HG02852 (cell line): ENCODE data around the gene CCDC40.

Source experiments
- ATAC-seq: cut with Tn5 transposase; IDR thresholded peaks from one replicate; pipeline ENCODE4 v1.9.1; 2021; ENCODE audit warnings: mild to moderate bottlenecking, moderate library complexity; ENCODE audit not compliant: unreplicated experiment

The CCDC40 gene

DNA sequence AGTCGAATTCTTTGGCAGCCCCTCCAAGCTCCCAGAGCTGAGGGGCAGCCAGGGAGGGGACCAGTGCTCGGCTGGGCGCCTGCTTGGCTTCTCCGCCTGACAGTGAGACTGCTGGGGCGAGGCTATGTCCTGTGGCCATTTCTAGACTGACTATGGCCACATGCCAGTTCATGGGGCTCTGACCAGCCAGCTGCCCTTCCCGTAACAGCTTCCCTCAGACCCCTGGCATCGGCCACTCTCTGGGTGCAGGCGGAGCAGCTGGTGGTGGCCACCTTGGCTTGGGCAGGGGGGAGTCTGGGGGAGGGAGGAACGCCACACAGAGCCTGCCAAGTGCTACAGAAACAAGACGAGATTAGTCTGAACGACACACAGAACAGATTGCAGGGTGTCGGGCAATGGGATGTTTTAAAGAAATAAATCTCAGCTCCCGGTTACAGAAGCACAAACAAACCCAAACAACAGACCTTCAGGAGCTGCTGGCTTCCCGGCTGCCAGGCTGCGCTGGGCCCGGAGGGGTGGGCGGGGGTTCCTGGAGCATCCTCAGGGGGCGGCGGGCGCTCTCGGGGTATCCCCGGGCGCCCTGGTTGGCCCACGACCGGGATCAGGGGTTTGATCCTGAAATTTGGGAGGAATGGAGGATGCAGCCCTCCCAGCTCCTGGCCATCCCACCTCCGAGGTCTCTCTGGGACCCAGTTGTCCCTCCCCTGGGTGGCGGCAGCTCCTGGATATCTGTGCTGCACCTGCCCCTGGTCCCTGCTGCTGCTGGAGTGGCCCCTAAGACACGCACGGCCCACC, 35.3 kb upstream of the CCDC40 start:
- ATAC-seq, result no peak

DNA sequence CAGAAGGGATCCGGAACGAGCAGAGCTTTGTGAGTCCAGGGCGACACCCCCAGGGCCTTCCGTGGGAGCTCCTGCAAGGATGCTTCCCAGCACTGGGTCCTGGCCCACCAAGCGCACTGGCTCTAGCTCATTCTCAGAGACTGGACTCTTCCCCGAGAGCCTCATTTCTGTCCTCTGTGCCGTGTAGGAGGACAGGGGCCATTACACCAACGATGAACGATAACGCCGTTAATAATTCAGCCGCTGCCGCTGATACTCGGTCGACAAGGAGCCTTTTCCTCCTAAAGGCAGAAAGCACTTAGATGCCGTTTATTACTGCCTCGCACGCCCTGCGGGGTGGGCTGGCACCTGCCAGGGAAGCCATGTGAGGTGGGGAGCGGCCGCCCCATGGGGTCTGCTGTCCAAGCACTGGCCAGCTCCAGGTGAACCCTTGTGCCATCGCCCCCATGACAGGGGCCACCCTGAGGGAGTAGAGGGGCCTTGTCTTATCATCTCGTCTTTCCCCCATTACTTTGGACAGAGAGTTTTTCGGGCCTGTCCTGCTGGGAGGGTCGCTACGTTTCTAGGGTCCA, 34.3 kb upstream of the CCDC40 start:
- ATAC-seq, result no peak

DNA sequence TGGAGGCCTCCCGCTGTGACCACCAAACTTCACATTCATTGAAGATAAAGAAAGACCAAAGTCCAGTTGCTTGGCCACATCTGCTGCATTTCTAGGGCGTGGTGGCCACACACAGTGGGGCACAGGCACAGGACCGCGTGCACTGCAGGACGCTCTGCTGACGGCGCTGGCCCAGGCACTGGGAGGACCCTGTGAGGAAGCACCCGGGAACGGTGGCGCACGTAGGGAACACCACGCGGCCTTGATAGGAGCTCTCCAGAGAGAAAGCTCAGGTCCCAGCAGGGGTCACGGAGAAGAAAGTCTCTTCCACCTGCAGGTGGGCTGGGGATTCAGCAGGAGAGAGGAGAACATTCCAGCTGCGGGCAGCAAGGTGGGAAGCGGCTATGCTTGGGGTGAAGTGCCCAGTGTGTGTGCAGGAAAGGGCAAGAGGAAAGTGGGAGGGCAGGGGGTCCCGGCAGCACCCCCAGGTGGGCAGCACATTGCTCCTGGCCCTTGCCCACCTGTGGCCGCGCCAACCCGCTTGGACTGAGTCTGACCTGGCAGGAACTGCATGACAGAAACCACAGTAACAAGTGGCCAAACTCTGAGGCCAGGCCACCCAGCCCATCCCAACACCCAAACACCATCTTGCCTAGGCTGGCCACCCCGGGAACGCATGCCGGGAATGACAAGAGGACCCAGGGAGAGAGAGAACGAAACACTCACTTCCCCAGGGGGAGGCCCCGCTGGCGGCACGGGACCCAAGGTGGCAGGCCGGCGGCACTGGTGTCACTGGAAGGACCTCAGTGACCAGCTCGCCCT, 33.6 kb upstream of the CCDC40 start:
- ATAC-seq, result no peak

DNA sequence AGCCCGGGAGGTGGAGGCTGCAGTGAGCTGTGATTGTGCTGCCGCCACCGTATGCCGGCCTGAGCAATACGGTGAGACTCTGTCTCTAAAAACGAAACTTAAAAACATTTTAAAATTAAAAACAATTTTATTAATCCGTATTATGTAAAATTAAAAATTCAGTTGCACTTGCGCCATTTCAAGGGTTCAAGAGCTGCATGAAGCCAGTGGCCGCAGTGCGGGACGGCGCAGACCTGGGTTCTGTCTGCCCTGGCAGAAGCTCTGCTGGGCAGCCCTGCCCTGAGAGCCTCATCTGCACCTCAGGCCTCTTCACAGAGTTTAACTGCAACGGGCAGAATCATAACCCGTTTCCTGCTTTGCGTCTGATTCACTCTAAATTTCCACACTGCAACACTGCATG, 32.5 kb upstream of the CCDC40 start:
- no peak for ATAC-seq

DNA sequence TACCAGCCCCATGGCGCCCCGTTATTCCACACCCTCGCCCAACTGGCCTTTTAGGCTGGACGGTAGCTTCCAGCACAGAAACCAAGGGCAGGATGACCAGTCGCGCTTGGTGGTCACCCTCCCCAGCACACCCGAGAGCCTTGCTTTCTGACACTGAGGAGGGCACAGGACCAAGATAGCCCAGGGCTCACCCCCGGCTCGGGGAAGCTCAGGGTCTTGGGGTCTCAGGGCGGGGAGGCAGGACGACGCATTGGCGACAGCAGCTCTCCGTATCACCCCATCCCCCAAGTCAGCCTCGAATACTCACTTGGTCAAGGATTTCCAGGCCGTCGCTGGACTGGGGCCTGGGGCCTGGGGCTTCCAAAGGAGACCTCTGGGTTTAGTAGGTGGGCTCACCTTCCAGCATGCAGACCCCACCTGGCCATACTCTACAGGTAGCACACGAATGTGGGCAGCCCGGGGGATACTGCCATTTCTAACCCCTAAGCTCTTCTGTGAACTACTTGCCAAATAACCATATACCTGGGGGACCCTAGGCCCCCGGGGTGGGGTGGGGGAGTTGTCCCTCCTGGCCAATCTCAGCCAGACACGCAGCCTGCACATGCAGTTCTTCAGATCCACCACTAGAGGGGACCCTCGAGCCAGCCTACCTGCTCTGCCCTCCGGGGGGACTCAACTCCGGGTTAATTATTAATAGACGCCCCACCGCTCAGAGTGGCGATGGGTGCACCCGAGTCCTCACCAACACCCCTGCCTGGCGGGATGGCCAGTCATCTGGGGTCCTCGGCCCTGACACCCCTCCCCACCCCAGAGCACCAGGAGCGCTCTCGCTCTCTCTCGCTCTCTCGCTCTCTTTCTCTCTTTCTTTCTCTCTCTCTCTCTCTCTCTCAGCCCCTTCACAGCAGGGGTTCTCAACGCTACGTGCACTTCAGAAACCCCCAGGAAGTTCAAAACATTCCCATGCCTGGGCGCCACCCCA, 30.8 kb upstream of the CCDC40 start:
- ATAC-seq, result no peak

DNA sequence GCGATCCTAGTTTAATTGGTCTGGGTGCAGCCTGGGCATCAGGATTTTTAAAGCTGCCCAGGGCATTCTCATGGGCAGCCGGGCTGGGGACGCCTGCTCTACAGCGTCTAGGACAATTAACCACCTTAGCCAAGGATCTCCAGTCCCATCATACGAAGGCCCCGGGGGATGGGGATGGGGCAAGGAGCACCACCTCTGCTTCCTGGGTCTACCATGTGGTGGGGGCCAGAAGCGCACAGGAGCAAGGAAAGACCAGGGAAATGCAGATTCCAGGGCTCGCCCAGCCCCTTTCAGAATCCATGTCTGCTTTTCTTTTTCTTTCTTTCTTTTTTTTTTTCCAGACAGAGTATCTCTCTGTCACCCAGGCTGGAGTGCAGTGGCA, 30.1 kb upstream of the CCDC40 start:
- ATAC-seq, result no peak

DNA sequence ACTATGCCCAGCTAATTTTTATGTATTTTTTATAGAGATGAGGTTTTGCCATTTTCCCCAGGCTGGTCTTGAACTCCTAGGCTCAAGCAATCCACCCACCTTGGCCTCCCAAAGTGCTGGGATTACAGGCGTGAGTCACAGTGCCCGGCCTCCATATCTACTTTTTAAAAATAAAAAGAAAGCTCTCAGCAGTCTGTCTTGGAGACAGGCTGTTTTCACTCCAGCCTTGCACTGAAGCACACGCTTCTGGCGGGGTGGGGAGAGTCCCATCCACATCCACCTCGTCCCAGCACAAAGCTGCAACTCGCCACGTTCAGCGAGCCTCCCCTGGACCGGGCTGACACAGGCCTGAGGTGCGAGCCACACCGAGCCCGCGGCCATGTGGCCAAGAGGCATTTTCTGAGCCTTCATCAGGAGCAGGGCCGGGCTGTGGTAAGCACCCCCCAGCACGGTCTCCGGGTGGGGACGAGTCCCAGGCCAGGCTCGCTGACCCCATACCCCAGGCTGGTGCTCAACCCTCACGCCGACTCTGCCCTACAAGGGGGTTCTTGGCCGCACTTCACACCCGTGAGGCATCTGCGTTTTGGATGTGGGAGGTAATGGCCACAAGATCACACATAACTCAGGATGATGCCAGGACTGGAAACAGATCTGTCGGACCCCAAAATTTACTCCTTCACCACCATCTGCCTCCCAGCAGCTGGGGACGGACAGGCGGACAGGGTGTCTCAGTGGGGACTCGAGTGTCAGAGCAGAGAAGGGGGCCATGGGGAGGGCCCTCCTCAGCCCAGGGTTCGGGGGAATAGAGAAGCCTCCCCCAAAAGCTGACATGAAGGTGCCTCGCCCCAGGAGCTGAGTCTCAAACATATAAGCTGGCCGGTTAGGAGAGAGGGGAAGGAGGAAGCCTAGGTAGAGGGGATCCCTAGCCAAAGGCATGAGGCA, 29.4 kb upstream of the CCDC40 start:
- no peak for ATAC-seq

DNA sequence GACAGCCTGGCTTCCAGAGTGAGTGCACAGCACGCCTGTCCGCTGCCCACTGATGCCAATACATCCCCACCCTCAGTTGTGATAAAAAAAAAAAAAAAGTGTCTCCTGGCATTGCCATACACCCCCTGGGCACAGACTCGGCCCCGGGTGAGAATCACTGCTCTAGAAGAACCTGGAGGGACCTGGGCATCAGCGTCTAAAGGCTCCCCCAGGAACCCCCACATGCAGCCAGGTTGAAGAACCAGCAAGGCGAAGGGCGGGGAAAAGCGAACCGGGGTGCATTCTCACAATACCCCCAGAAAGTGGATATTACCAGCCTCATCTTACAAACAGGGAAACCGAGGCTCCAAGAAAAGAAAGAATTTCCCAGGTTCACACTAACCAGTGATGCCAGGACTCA, 28.5 kb upstream of the CCDC40 start:
- no peak for ATAC-seq

DNA sequence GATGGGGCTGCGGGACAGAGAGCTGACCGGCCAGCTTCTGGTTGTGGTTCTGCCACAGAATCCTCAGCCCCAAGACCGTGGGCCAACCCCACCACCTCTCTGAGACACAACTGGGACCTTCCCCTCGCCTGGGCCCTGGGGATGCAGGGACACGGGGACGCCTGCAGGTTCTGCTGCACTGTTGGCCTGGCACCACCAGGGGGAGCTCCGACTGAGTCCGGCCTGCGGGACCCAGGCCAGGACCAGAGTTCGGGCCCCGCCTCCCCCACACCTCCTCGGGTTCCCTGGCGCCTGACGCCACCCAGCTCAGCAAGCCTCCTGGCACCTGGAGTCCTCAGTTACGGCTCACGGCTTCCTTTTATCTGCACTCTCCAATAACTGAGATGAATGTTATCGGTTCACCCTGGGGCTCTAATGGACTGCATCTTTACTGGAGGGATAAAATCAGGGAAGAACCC, 28.0 kb upstream of the CCDC40 start:
- no peak for ATAC-seq

DNA sequence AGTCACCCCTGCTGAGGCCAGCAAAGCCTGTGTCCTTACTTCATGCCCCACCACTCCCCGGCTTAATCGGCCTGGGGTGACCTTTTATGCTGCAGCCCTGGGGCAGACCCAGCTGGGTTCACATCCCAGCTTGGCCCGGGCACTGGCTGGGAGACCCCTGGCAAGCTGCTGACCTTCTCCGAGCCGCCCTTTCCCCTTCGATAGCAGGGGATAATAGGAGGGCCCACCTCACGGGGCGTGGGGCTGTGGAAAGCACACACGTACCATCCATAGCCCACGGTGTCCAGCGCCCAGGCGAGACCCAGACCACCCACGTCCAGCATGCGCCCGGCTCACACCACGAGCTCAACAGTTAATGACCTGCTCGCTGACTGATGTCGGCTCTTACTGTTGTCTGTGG, 27.6 kb upstream of the CCDC40 start:
- no peak for ATAC-seq

DNA sequence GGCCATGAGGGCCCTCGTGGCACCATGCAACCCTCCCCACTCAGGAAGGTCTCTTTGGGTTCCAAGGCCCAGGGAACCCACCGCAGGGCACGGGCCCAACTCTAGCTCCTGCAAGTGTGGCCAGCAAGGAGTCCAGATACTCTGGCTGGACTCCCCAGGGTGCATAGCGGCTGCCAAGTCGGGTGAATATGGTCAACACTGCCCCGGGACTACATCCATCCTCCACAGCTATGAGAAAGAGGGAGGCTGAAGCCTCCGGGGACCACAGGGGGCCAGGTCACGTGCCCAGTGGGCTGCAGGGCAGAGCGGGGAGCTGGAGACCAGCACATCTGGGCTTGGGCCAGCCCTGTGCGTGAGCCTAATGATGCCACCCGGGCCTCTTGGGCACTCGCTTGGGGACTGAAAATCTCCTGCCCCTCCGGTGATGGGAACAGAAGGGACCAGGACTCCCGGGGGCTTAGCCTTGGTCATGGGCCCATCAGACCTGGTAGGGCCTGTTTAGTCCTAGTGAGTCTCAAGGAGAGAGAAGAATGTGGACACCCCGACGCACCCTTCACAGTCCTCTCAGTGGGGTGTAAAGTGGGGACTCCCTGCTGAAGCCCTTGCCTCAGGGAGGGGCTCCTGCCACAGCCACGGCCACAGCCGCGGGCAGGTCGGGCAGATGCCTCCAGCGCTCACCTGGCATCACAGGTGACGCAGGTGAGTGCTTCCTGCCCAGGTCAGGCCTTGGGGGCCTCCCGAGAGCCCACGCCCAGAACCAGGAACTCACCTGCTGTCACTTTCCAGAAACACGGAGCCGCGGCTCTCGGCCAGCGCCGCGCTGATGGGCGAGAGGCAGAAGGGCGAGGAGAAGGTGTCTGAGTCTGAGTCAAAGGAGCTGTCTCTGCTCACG, 26.8 kb upstream of the CCDC40 start:
- ATAC-seq, result no peak

DNA sequence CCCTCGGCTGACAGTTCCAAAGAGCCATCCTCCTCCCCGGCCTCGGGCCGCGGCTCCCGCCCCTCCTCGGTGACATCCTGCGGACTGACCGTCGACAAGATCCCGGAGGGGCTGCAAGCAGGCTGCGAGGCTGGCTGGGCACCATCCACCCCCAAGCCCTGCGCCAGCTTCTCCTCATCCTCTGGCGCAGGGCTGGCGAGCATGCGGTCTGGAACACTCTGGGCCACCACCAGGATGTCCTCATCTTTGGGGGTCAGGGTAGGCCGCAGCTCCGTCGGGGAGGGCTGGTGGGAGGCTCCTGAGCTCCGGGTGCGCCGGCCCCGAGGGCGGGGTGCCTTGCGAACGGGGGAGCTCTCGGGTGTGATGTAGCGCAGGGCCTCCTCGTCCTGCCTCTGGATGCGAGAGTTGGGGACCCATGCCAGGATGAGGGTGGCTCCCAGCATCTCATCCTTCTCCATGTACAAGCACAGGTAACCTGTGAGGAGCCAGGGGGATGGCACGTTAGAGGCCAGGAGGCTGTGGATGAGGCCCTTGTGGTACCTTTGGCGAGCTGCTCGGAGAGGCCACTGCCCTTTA, 26.1 kb upstream of the CCDC40 start:
- no peak for ATAC-seq

DNA sequence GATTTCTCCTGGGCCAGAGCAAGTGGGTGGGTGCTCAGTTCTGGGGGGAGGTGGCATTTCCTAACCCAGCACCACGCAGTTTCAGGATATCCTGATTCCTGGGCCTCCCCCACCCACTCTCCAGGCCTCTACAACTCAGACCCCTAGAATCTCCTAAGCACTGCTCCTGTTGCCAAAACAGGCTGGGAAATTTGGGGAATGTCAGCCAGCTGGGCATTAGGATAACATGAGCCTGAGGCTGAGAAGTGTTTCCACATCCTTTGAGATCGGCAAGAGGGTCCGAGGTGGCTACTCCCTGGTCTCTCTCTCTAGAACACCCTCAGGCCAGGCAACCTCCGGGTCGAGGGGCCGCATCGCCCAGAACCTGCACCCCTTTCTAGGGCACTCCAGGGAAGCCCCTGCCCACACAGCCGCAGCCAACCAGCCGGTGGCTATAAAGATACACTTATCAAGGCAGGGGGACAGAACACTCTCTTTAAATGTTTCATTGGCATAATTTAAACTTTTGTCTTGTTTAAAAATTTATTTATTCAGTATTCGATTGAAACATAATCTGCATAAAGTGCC, 24.4 kb upstream of the CCDC40 start:
- ATAC-seq, result no peak

DNA sequence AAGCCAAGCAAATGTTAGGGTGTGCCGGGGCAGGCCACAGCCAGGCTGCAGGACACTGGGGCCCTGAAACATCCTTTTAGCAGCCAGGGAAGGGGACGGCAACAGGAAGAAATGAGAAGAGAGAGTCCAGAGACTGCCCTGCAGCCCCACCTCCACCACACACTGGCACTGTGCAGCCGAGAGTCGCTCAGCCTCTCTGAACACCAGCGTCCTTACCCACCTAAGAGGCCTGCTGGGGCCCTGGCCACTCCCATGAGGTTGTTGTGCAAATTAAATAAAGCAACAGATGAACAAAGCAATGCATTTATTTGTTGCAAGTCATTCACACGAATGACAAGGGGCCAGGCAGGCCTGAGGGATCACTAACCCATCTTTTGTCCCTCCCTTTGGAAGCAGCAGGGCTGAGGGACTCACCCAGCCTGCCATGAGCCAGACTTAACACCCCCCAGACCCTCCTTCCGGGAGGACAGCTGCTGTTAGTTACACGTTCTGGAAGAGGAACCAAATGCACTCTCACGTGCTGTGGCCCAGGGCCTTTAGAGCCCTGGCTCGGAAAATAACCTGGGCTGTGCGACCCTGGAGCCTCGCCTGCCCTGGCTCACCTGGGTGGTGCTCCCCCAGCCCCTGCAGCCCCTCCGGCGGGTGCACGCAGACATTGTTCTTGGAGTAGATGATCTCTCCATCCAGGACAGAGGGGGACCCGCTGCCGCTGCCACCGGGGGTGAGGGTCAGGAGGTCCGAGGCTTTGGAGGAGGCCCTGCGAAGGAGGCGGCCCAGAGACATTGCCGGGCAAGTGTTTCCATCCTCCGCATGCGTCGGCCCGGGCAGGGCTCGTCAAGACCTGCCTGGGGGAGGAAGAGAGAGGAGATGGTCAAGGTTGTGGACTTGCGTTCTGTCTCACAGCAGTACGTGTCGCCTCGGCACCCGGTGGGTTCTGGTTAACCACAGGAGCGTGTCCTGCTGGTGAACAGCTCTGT, 23.4 kb upstream of the CCDC40 start:
- ATAC-seq, result no peak

DNA sequence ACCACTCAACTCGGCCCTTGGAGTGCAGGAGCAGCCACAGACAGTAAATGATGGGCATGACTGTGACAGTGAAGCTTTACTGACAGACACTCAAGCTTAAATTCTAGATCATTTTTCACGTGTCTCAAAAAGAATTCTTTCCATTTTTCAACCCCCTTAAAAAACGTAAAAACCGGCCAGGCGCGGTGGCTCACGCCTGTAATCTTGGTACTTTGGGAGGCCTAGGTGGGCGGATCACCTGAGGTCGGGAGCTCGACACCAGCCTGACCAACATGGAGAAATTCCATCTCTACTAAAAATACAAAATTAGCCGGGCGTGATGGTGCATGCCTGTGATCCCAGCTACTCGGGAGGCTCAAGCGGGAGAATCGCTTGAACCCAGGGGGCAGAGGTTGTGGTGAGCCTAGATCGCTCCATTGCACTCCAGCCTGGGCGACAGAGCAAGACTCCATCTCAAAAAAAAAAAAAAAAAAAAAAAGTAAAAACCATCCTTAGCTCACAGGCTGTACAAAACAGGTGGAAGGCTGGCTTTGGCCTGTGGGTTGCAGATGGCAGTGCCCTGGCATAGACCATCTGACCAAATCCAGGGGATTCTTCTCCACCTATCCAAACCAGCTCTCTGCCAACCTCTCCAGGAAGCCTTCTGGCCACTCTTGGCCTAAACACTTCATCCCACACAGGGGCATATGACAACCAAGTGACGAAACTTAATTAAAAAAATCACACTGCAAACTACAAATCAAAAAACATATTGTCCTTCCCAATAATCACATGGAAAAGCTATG, 19.0 kb upstream of the CCDC40 start:
- no peak for ATAC-seq
